OCI-LY7 (cell line): ENCODE data around the gene TNFAIP8L2. TPM values are rescaled to one million over a fixed set of nuclear protein-coding genes. Genes with fewer than 3 reads are reported as not detected.

Experiments used
- BruUV-seq: library from RNA; stranded (reverse); fragments of 400-500 nt; replicated peaks from 2 replicates; lab custom pipeline; 2021; lab: Mats Ljungman, UMichigan
- CTCF ChIA-PET: fragments of 300-600 bp; sonication (Branson Sonifier 250); formaldehyde crosslinking; loops from one replicate; lab custom pipeline; 2022; ENCODE audit warnings: antibody characterized with exemption; ENCODE audit not compliant: unreplicated experiment; lab: Charles Lee
- POLR2A ChIA-PET: fragments of 300-600 bp; sonication (Branson Sonifier 250); formaldehyde crosslinking; loops from one replicate; lab custom pipeline; 2022; ENCODE audit warnings: antibody characterized with exemption; lab: Charles Lee
- DNase-seq: peaks from one replicate; pipeline ENCODE4 v3.0.0-alpha.2; 2015; ENCODE audit warnings: low spot score
- H2AFZ ChIP-seq: fragments of 200-600 bp; sonication (generic), shearing (Covaris generic); 2 replicates; pipeline ENCODE4 v1.6.1; 2014; ENCODE audit warnings: mild to moderate bottlenecking, antibody characterized with exemption, low read length, moderate library complexity
- H3K27ac ChIP-seq: fragments of 200-600 bp; sonication (generic); 2 replicates; pipeline ENCODE4 v1.5.1; 2014; ENCODE audit warnings: mixed run types, low read depth, mild to moderate bottlenecking, moderate library complexity, low read length, inconsistent platforms; ENCODE audit not compliant: poor library complexity, severe bottlenecking
- H3K36me3 ChIP-seq: fragments of 200-600 bp; sonication (generic); 2 replicates; pipeline ENCODE4 v1.6.1; 2014; ENCODE audit warnings: mild to moderate bottlenecking, antibody characterized with exemption, low read length, moderate library complexity, mixed read lengths; ENCODE audit not compliant: insufficient read depth
- H3K4me1 ChIP-seq: fragments of 200-600 bp; sonication (generic); 2 replicates; pipeline ENCODE4 v1.5.1; 2014; ENCODE audit warnings: mild to moderate bottlenecking, low read length; ENCODE audit not compliant: insufficient read depth, poor library complexity, severe bottlenecking
- H3K4me2 ChIP-seq: fragments of 200-600 bp; sonication (generic); 2 replicates; pipeline ENCODE4 v1.6.1; 2014; ENCODE audit warnings: mild to moderate bottlenecking, low read length
- H3K4me3 ChIP-seq: fragments of 200-600 bp; sonication (generic); 2 replicates; pipeline ENCODE4 v1.5.1; 2014; ENCODE audit warnings: mild to moderate bottlenecking, low read depth, low read length; ENCODE audit not compliant: poor library complexity, severe bottlenecking
- H3K79me2 ChIP-seq: fragments of 200-600 bp; sonication (generic); 2 replicates; pipeline ENCODE4 v1.6.1; 2016; ENCODE audit warnings: low read depth, mild to moderate bottlenecking, low read length, moderate library complexity, mixed read lengths; ENCODE audit not compliant: insufficient read depth
- H3K9me2 ChIP-seq: fragments of 200-600 bp; sonication (generic); 2 replicates; pipeline ENCODE4 v1.6.1; 2016; ENCODE audit warnings: mild to moderate bottlenecking, low read length, mixed read lengths; ENCODE audit not compliant: insufficient read depth
- H3K9me3 ChIP-seq: fragments of 200-600 bp; sonication (generic); 2 replicates; pipeline ENCODE4 v1.6.1; 2014; ENCODE audit warnings: mild to moderate bottlenecking, mixed run types, low read length, mixed read lengths
- H4K20me1 ChIP-seq: fragments of 200-600 bp; sonication (generic); 2 replicates; pipeline ENCODE4 v1.6.1; 2014; ENCODE audit warnings: mild to moderate bottlenecking, antibody characterized with exemption, low read length, moderate library complexity, mixed read lengths; ENCODE audit not compliant: insufficient read depth
- CTCF ChIP-seq: fragments of 200-600 bp; sonication (generic); conservative IDR thresholded peaks from 2 replicates; pipeline ENCODE4 v1.5.1; 2014; ENCODE audit warnings: mild to moderate bottlenecking, antibody characterized with exemption, low read length, moderate library complexity, mixed read lengths
- EZH2phosphoT487 ChIP-seq: fragments of 200-600 bp; sonication (generic); IDR thresholded peaks from 2 replicates; pipeline ENCODE4 v1.6.1; 2018; ENCODE audit warnings: low read depth, borderline replicate concordance, mild to moderate bottlenecking, mixed run types, antibody characterized with exemption, low read length, moderate library complexity, mixed read lengths
- intact Hi-C: fragments of 100-400 bp; cut with micrococcal nuclease; formaldehyde crosslinking; loops from one replicate; pipeline ENCODE4 v1.10.0; 2022; ENCODE audit not compliant: unreplicated experiment
- total RNA-seq, 2 experiments: library from RNA; depleted of rRNA in 1 of 2; stranded (reverse); fragments of >200 nt in 1 of 2; shearing (Covaris generic) in 1 of 2; gene quantifications; 2 replicates each; pipeline ENCODE4 v1.2.3, GENCODE V29; 2014 to 2022

Gene TNFAIP8L2
- total RNA-seq, 2 experiments from 2014 or later, result 9.2 to 12.5 TPM

GRCh38 chr1:151130987-151131586 is 25.4 kb upstream of the TNFAIP8L2 start:
- H3K9me2 ChIP-seq, result no peaks in the 10 kb centered on the region
- ChIA-PET POLR2A (no interaction called here), CTCF (no interaction called here)
- H3K79me2 ChIP-seq, result no peaks in the 10 kb centered on the region
- H3K27ac ChIP-seq, result no peak overlapping the region
- DNase-seq, result no peak
- intact Hi-C loops, result no loop called here
- H3K4me2 ChIP-seq, result no peak overlapping the region
- H3K36me3 ChIP-seq, result no peaks in the 10 kb centered on the region
- H3K4me1 ChIP-seq, result no peaks in the 10 kb centered on the region
- no peak overlapping the region for H2AFZ ChIP-seq
- no peaks in the 10 kb centered on the region for H3K9me3 ChIP-seq
- no peak for TF ChIP-seq EZH2phosphoT487
- no peak for TF ChIP-seq CTCF
- no TSS peak for BruUV-seq
- no peaks in the 10 kb centered on the region for H4K20me1 ChIP-seq
- H3K4me3 ChIP-seq, result no peak overlapping the region

GRCh38 chr1:151131701-151132334 is 24.6 kb upstream of the TNFAIP8L2 start:
- no TSS peak for BruUV-seq
- ChIA-PET POLR2A (no interaction called here), CTCF (no interaction called here)
- Histone ChIP-seq H3K9me3 (no peaks in the 10 kb centered on the region), H3K36me3 (no peaks in the 10 kb centered on the region), H3K9me2 (no peaks in the 10 kb centered on the region), H3K27ac (no peak overlapping the region), H2AFZ (no peak overlapping the region), H3K4me2 (no peak overlapping the region), H3K4me1 (no peaks in the 10 kb centered on the region), H4K20me1 (no peaks in the 10 kb centered on the region), H3K4me3 (no peak overlapping the region), H3K79me2 (no peaks in the 10 kb centered on the region)
- intact Hi-C loops, result no loop called here
- TF ChIP-seq EZH2phosphoT487 (no peak), CTCF (no peak)
- DNase-seq, result no peak

- Histone ChIP-seq H3K36me3 (no peaks in the 10 kb centered on the region), H2AFZ (no peak overlapping the region), H3K9me2 (no peaks in the 10 kb centered on the region), H3K4me1 (no peaks in the 10 kb centered on the region), H3K79me2 (no peaks in the 10 kb centered on the region), H3K27ac (no peak overlapping the region), H3K9me3 (no peaks in the 10 kb centered on the region), H3K4me2 (no peak overlapping the region), H3K4me3 (no peak overlapping the region), H4K20me1 (no peaks in the 10 kb centered on the region)
- intact Hi-C loops, result no loop called here
- ChIA-PET POLR2A (no interaction called here), CTCF (no interaction called here)
- DNase-seq, result no peak
- BruUV-seq, result no TSS peak
- TF ChIP-seq CTCF, result no peak
- TF ChIP-seq EZH2phosphoT487, result no peak
Observed at GRCh38 chr1:151132335-151133017, 24.0 kb upstream of the TNFAIP8L2 start.
